ENCODE measurements around the gene CEP164.

Gene CEP164

DNA sequence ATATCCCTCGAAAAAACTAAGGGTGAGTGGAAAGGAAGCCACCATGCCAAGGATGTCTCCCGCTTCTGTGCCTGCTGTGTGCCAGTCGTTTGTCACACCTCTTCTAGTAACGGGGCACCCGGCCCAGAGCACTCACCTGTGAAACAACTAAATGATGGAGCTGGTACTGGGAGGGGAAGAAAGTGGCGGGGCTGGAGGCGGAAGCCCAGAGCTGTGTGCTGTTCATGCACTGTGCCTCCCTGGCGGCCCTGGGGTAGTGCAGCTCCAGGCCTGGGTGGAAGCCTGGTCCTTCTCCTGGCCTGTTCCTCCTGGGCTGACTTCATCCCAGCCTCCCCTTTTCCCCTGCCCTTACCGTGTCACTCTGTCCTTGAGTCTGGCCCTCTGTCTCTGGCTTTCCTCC is 130.2 kb downstream of the CEP164 start:
- TF ChIP-seq POLR2A (IDR thresholded peaks at IDR 0.05; ENCODE audit: extremely low read depth, insufficient read length) (no peak), MYC (IDR thresholded peaks at IDR 0.05; ENCODE audit: low read depth, low read length) (no peak)
- TF ChIP-seq, protein P1, sequence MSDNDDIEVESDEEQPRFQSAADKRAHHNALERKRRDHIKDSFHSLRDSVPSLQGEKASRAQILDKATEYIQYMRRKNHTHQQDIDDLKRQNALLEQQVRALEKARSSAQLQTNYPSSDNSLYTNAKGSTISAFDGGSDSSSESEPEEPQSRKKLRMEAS (IDR thresholded peaks at IDR 0.05; ENCODE audit: low read depth, low read length), result no peak
- TF ChIP-seq, protein P2, sequence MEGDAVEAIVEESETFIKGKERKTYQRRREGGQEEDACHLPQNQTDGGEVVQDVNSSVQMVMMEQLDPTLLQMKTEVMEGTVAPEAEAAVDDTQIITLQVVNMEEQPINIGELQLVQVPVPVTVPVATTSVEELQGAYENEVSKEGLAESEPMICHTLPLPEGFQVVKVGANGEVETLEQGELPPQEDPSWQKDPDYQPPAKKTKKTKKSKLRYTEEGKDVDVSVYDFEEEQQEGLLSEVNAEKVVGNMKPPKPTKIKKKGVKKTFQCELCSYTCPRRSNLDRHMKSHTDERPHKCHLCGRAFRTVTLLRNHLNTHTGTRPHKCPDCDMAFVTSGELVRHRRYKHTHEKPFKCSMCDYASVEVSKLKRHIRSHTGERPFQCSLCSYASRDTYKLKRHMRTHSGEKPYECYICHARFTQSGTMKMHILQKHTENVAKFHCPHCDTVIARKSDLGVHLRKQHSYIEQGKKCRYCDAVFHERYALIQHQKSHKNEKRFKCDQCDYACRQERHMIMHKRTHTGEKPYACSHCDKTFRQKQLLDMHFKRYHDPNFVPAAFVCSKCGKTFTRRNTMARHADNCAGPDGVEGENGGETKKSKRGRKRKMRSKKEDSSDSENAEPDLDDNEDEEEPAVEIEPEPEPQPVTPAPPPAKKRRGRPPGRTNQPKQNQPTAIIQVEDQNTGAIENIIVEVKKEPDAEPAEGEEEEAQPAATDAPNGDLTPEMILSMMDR (IDR thresholded peaks at IDR 0.05; ENCODE audit: low read depth, low read length), result no peak
- H3K4me3 ChIP-seq (ENCODE audit: low read depth, low read length), result no peak overlapping the region
- DNase-seq (ENCODE audit: low read depth), result no peak

DNA sequence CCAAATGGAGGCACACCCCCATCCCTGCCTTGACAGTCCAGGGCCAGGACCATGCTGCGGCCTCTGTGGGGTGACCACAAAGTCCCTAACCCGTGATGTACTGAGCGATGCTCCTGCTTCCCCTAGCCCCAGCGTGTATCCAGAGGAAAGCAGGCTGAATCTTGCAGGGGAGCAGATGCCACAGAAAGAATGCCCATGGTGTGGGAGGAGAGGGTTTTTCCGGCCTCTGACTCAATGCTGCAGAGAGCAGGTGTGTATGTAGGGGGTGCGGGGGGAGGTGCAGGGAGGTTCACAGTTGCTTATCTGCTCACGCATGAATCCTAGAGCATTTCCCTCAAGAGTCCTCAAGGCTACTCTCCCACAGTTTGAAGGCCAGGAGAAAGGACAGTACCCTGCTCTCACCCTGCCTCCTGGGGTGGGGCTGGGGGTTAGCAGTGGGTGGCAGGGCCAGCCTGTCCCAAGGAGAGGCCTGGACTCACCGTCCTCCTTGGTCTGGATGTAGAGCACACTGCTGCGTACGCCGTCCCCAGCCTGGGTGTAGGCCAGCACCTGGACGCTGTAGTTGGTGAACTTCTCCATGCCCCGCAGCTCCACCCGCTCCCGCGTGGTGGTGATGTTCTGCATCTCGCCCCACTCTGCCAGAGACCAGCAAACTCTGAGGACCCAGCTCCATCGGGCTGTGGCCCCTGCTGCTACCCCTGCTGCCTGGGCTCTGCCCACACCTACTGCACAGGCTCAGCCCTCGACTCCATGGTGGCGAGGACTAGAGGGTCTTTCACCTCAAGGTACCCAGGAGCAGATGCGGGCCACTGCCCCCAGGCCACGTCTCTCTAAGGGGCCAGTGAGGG is 130.8 kb downstream of the CEP164 start:
- DNase-seq (ENCODE audit: low read depth), result no peak
- no peak overlapping the region for H3K4me3 ChIP-seq (ENCODE audit: low read depth, low read length)
- TF ChIP-seq, protein P2 (IDR thresholded peaks at IDR 0.05; ENCODE audit: low read depth, low read length), result no peak
- TF ChIP-seq MYC (IDR thresholded peaks at IDR 0.05; ENCODE audit: low read depth, low read length), result no peak
- TF ChIP-seq POLR2A (IDR thresholded peaks at IDR 0.05; ENCODE audit: extremely low read depth, insufficient read length), result no peak
- TF ChIP-seq, protein P1 (IDR thresholded peaks at IDR 0.05; ENCODE audit: low read depth, low read length), result no peak

DNA sequence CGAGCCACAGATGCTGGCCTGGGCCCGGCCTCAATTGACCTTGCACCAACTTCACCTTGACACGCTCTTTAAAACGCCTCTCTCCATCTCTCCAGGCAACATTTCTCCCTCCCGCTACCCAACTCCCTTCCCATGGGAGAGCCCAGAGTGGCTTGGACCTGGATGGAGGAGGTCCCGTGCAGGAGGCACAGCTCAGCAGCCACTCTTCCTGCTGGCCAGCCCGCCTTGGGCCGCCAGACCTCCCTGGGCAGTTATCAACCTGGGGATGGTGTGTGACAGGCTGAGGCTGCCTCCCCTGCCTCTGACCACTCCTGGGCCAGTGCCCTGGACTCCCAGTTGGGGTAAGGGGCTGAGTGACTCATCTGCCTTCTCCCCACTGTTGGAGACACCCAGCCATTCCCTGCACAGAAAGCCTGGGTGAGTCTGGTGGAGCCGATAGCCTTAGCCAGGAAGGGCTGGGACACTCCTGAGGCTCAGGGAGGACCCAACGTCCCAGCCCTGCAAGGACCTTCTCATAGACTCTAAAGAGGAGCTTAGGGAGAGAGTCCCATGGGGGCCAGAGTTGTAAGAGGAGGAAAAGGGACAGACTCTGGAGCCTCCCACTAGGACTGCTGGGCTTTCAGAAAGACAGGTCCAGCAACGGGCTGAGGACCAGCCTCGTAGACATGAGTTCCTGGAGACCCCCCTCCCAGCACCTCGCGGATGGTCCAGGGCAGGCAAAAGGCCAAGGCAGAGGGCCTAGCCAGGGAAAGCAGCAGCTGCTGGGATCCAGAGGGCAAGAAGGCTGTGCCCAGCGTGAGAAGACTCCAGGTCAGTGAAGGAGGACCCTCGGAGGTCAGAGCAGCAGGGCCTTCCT is 131.7 kb downstream of the CEP164 start:
- no peak for TF ChIP-seq POLR2A (IDR thresholded peaks at IDR 0.05; ENCODE audit: extremely low read depth, insufficient read length)
- TF ChIP-seq MYC (IDR thresholded peaks at IDR 0.05; ENCODE audit: low read depth, low read length), result no peak
- TF ChIP-seq, protein P2 (IDR thresholded peaks at IDR 0.05; ENCODE audit: low read depth, low read length), result no peak
- TF ChIP-seq, protein P1 (IDR thresholded peaks at IDR 0.05; ENCODE audit: low read depth, low read length), result no peak
- DNase-seq (ENCODE audit: low read depth), result no peak
- no peak overlapping the region for H3K4me3 ChIP-seq (ENCODE audit: low read depth, low read length)

DNA sequence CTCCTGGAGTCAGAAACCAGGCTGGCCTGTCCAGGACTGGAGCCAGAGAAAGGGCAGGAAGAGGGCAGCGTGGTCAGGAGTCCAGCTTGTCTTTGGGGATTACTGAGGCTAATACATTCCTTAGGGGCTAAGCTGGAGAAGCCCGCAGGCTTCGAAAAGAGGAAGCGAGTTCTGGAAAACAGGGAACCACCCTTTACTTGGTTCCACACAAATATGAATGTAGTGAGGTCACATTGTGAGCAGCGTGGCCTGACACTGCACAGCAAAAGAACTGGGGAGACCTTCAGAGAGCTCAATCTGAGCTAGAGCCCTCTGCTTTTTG is 132.3 kb downstream of the CEP164 start:
- TF ChIP-seq MYC (IDR thresholded peaks at IDR 0.05; ENCODE audit: low read depth, low read length) (no peak), POLR2A (IDR thresholded peaks at IDR 0.05; ENCODE audit: extremely low read depth, insufficient read length) (no peak)
- TF ChIP-seq, protein P1 (IDR thresholded peaks at IDR 0.05; ENCODE audit: low read depth, low read length), result no peak
- TF ChIP-seq, protein P2 (IDR thresholded peaks at IDR 0.05; ENCODE audit: low read depth, low read length), result no peak
- DNase-seq (ENCODE audit: low read depth), result peak; percentile 33
- H3K4me3 ChIP-seq (ENCODE audit: low read depth, low read length), result no peak overlapping the region

DNA sequence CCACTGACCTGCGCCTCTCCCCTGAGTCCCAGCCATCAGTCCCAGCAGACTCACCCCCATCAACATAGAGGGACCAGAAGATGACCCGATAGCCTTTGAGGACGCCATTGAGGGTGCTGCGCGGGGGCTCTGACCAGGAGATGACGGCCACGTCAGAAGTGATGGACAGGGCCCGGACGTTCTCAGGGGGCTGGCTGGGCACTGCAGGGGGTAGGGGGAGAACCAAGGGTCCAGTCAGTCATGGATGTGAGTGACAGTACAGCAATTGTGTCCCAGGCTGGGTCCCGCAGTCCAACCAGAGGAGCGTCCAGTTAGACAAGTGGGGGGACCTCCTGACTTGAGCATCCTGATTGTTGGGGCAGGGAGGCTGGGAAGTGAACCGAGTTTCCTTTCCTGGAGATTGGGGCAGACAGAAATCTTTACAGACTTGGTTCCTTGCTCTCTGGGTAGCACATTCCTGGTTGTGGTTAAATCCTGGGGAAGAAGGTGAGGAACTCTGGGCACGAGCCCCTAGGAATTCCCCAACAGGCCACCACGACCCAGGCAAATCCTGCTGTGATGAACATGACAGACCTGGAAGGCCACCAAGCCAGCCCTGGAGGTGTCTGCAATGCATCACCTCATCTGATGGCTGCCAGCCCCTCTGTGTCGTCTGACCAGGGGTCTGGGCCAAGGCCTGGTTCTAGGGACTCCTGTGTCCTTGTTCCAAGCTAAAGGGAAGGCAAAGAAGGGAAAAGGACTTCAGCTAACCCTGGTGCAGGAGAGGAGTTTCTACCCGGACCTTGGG is 133.9 kb downstream of the CEP164 start:
- no peak for DNase-seq (ENCODE audit: low read depth)
- TF ChIP-seq POLR2A (IDR thresholded peaks at IDR 0.05; ENCODE audit: extremely low read depth, insufficient read length) (no peak), MYC (IDR thresholded peaks at IDR 0.05; ENCODE audit: low read depth, low read length) (no peak)
- TF ChIP-seq, protein P2 (IDR thresholded peaks at IDR 0.05; ENCODE audit: low read depth, low read length), result no peak
- TF ChIP-seq, protein P1 (IDR thresholded peaks at IDR 0.05; ENCODE audit: low read depth, low read length), result no peak
- no peak overlapping the region for H3K4me3 ChIP-seq (ENCODE audit: low read depth, low read length)
